Effector memory CD4-positive, alpha-beta T cell (primary cell): ENCODE results near the gene ABHD10.
A peak's percentile ranks its signal among the peaks of the same experiment; 100 is the strongest.

Experiments
- DNase-seq, 3 donors: peaks; one replicate each; pipeline ENCODE4 v3.0.0-alpha.2; 2020
- H3K27ac ChIP-seq: 2 replicates; pipeline ENCODE4 v1.7.0; 2013; ENCODE audit warnings: mild to moderate bottlenecking, low read length, moderate library complexity; ENCODE audit not compliant: insufficient read depth, poor library complexity, severe bottlenecking
- H3K27me3 ChIP-seq: replicated peaks from 2 replicates; pipeline ENCODE4 v1.7.0; 2013; ENCODE audit warnings: mild to moderate bottlenecking, low read length; ENCODE audit not compliant: insufficient read depth, control insufficient read depth, poor library complexity, severe bottlenecking
- H3K36me3 ChIP-seq: 2 replicates; pipeline ENCODE4 v1.7.0; 2013; ENCODE audit warnings: mild to moderate bottlenecking, low read length, moderate library complexity; ENCODE audit not compliant: control insufficient read depth, insufficient read depth
- H3K4me1 ChIP-seq: 2 replicates; pipeline ENCODE4 v1.7.0; 2013; ENCODE audit warnings: low read length, mild to moderate bottlenecking; ENCODE audit not compliant: control insufficient read depth, insufficient read depth, poor library complexity, severe bottlenecking
- H3K4me3 ChIP-seq: 2 replicates; pipeline ENCODE4 v1.7.0; 2013; ENCODE audit warnings: low read length, low read depth, mild to moderate bottlenecking; ENCODE audit not compliant: insufficient read depth, poor library complexity, severe bottlenecking
- H3K9me3 ChIP-seq: 2 replicates; pipeline ENCODE4 v1.7.0; 2013; ENCODE audit warnings: mild to moderate bottlenecking, low read length, moderate library complexity; ENCODE audit not compliant: control insufficient read depth

ABHD10 gene

GRCh38 chr3:111961461-111962164, 17.2 kb upstream of the ABHD10 start:
- H3K27me3 ChIP-seq: no peaks in the 10 kb centered on the region
- H3K36me3 ChIP-seq: no peaks in the 10 kb centered on the region
- H3K4me1 ChIP-seq: no peaks in the 10 kb centered on the region
- no peaks in the 10 kb centered on the region for H3K9me3 ChIP-seq
- H3K4me3 ChIP-seq: no peak overlapping the region
- no peak overlapping the region for H3K27ac ChIP-seq
- DNase-seq: no peak

GRCh38 chr3:111963424-111963823, 15.4 kb upstream of the ABHD10 start:
- no peak for DNase-seq
- no peaks in the 10 kb centered on the region for H3K27me3 ChIP-seq

DNA sequence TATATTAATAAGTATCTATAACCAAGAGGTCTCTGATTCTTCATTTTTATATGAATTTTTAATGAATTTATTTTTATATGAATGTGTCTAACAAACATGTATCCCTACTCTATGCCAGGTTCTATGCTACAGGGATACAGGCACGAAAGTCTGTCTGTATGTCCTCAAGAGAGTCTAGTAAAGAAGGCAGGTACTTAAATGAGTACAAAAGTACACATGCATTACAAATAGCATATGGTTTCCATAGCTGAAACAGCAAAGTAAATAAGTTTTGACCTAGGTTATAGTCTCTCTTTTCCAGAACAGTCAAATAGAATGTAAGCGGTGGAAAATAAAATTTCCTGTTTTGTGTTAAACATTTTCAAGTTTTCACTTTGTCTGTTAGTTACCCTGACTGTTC, 13.3 kb upstream of the ABHD10 start:
- H3K27me3 ChIP-seq: no peaks in the 10 kb centered on the region
- DNase-seq: no peak
- no peak overlapping the region for H3K27ac ChIP-seq
- H3K4me1 ChIP-seq: no peaks in the 10 kb centered on the region
- no peak overlapping the region for H3K4me3 ChIP-seq
- no peaks in the 10 kb centered on the region for H3K9me3 ChIP-seq
- no peaks in the 10 kb centered on the region for H3K36me3 ChIP-seq

More at GRCh38 chr3:111963424-111963823, 15.4 kb upstream of the ABHD10 start:
- no peak overlapping the region for H3K27ac ChIP-seq
- H3K36me3 ChIP-seq: no peaks in the 10 kb centered on the region
- no peak overlapping the region for H3K4me3 ChIP-seq
- no peaks in the 10 kb centered on the region for H3K9me3 ChIP-seq
- H3K4me1 ChIP-seq: no peaks in the 10 kb centered on the region

DNA sequence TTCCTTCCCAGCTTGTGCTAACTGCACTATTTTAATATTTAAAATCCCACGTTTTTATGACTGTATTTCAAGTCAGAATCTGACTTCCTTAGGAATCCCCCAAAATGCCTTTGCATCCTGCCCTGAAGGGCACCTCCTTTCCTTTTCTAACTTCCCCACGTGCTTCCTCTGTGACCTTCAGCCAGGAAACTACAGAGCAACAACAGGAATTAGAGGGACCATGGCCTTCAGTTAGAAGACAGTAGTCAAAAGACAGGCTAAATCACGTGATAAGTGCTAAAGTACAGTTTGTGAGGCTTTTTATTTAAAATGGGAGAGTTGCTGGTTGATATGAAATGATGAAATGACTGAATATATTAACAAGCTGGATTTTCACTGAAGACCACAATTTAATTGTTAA, 11.8 kb upstream of the ABHD10 start:
- no peaks in the 10 kb centered on the region for H3K4me1 ChIP-seq
- no peak overlapping the region for H3K27ac ChIP-seq
- H3K4me3 ChIP-seq: no peak overlapping the region
- H3K36me3 ChIP-seq: no peaks in the 10 kb centered on the region
- no peaks in the 10 kb centered on the region for H3K27me3 ChIP-seq
- H3K9me3 ChIP-seq: no peaks in the 10 kb centered on the region
- DNase-seq: no peak

DNA sequence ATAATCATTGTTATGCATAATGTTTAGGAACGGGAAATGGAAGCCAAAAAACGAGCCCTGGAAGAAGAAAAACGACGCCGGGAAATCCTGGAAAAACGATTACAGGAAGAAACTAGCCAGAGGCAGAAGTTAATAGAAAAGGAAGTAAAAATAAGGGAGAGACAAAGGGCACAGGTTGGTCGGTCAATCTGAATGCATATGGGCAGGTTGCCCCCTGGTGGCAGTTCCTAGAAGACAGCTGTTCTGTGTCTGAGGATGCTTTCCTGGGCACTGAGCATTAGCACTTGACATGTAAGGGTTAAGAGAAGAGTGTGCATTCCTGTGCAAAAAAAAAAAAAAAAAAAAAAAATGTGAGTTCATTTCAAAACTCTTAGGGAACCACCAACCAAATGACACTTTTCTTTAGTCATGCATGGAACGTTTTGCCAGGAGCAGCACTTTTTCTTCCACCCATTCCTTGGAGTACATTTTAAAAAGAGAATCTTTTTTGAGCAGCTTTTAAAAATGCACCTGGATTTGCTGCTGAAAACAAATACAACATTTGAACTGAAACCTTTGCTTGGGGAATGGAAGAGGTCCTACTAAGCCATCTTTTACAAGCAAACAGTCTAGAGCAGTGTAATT, 11.1 kb upstream of the ABHD10 start:
- no peak overlapping the region for H3K27ac ChIP-seq
- H3K9me3 ChIP-seq: no peaks in the 10 kb centered on the region
- H3K4me3 ChIP-seq: no peak overlapping the region
- no peaks in the 10 kb centered on the region for H3K27me3 ChIP-seq
- peak; percentile 51 to 74 (median 55) for DNase-seq
- no peaks in the 10 kb centered on the region for H3K4me1 ChIP-seq
- no peaks in the 10 kb centered on the region for H3K36me3 ChIP-seq

GRCh38 chr3:111968319-111969054, 10.3 kb upstream of the ABHD10 start:
- Histone ChIP-seq H3K36me3 (no peaks in the 10 kb centered on the region), H3K4me1 (no peaks in the 10 kb centered on the region), H3K9me3 (no peaks in the 10 kb centered on the region), H3K27ac (no peak overlapping the region), H3K4me3 (no peak overlapping the region), H3K27me3 (no peaks in the 10 kb centered on the region)
- DNase-seq: no peak

DNA sequence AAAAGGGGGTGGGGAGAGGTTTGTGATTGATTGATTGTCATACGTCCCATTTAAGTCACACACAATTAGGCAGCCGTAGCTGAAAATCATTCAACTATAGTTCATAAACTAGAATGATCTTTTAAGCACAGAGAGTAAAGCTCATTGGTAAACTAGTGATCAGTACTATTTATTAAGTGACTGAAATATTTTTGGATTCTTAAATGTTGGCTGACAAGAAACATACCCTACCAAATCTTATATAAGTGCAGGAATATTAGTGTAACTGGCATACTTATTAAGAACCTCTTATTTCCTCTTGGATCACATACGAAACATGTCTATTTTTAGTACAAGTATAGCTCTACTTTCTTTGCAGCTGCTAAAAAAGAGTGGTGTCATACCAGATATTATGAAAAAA, 8.4 kb upstream of the ABHD10 start:
- Histone ChIP-seq H3K4me3 (no peak overlapping the region), H3K27me3 (no peaks in the 10 kb centered on the region), H3K9me3 (no peaks in the 10 kb centered on the region), H3K27ac (no peak overlapping the region), H3K36me3 (no peaks in the 10 kb centered on the region), H3K4me1 (no peaks in the 10 kb centered on the region)
- no peak for DNase-seq

GRCh38 chr3:111971533-111972130, 7.2 kb upstream of the ABHD10 start:
- no peak overlapping the region for H3K27ac ChIP-seq
- H3K36me3 ChIP-seq: no peaks in the 10 kb centered on the region

DNA sequence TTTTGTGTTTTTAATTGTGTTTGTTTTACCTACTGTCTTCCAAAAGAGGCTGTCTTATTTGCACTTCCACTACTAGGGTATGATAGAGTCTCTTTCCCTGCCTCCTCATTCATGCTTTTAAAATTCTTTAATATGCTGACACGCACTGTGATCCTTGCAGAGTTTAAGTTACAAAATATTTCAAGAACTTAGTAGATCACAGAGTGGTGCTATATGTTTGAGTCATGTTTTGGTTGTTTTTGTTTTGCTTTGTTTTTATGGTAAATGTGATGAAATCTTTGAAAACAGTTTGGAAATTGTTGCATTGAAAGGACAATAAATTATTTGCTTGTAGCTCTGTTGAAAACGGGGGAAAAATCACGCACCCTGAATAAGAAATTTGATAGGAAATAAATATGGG, 5.9 kb upstream of the ABHD10 start:
- no peak for DNase-seq
- H3K4me3 ChIP-seq: no peak overlapping the region
- H3K27me3 ChIP-seq: no peaks in the 10 kb centered on the region
- H3K4me1 ChIP-seq: no peaks in the 10 kb centered on the region
- no peak overlapping the region for H3K27ac ChIP-seq
- no peaks in the 10 kb centered on the region for H3K9me3 ChIP-seq
- no peaks in the 10 kb centered on the region for H3K36me3 ChIP-seq

More at GRCh38 chr3:111971533-111972130, 7.2 kb upstream of the ABHD10 start:
- no peak overlapping the region for H3K4me3 ChIP-seq
- no peaks in the 10 kb centered on the region for H3K4me1 ChIP-seq
- no peaks in the 10 kb centered on the region for H3K9me3 ChIP-seq
- no peaks in the 10 kb centered on the region for H3K27me3 ChIP-seq
- DNase-seq: no peak

DNA sequence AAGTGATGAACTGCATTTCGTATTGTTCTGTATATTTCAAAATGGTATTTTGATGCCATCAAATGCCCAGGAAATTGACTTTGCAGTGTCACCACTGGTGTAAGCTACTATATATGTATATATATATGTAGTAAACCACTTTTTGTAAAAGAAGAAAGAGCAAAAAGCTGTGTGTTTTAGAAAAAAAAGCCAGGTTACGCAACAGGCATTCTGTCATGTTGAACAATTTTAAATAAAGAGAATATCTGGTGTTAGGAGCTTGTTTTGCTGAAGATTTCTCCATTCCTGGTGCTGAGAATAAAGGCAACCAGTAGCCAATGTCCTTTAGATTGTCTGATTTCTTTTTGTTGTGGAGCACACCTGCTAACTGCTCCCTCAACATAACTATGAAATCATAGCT, 3.7 kb upstream of the ABHD10 start:
- Histone ChIP-seq H3K9me3 (no peaks in the 10 kb centered on the region), H3K27ac (no peak overlapping the region), H3K4me3 (no peak overlapping the region), H3K27me3 (no peaks in the 10 kb centered on the region), H3K36me3 (no peaks in the 10 kb centered on the region), H3K4me1 (no peaks in the 10 kb centered on the region)
- no peak for DNase-seq
